ENCODE measurements around the gene GRID2. TPM values are rescaled to one million over a fixed set of nuclear protein-coding genes. Genes with fewer than 3 reads are reported as not detected.

GRID2 gene
- total RNA-seq, 1 donor from 2014 or later, result 1.3 TPM

- TF ChIP-seq, protein P1, sequence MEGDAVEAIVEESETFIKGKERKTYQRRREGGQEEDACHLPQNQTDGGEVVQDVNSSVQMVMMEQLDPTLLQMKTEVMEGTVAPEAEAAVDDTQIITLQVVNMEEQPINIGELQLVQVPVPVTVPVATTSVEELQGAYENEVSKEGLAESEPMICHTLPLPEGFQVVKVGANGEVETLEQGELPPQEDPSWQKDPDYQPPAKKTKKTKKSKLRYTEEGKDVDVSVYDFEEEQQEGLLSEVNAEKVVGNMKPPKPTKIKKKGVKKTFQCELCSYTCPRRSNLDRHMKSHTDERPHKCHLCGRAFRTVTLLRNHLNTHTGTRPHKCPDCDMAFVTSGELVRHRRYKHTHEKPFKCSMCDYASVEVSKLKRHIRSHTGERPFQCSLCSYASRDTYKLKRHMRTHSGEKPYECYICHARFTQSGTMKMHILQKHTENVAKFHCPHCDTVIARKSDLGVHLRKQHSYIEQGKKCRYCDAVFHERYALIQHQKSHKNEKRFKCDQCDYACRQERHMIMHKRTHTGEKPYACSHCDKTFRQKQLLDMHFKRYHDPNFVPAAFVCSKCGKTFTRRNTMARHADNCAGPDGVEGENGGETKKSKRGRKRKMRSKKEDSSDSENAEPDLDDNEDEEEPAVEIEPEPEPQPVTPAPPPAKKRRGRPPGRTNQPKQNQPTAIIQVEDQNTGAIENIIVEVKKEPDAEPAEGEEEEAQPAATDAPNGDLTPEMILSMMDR (conservative IDR thresholded peaks at IDR 0.05), result no peak
- peaks cover 4% of the 10 kb centered on the region for H3K4me1 Mint-ChIP-seq
- no peaks in the 10 kb centered on the region for H3K27me3 Mint-ChIP-seq (ENCODE audit: low read depth)
- no peak for DNase-seq (ENCODE audit: low read depth, low spot score)
- H3K27ac Mint-ChIP-seq (ENCODE audit: unreplicated experiment), result peak overlapping the region; percentile 24
- no peak overlapping the region for H3K4me3 Mint-ChIP-seq
- no peaks in the 10 kb centered on the region for H3K9me3 Mint-ChIP-seq
- H3K36me3 Mint-ChIP-seq (ENCODE audit: low read depth), result no peaks in the 10 kb centered on the region
These were observed 782.6 kb downstream of the GRID2 start for GRCh38 chr4:93086356-93086755.

DNA sequence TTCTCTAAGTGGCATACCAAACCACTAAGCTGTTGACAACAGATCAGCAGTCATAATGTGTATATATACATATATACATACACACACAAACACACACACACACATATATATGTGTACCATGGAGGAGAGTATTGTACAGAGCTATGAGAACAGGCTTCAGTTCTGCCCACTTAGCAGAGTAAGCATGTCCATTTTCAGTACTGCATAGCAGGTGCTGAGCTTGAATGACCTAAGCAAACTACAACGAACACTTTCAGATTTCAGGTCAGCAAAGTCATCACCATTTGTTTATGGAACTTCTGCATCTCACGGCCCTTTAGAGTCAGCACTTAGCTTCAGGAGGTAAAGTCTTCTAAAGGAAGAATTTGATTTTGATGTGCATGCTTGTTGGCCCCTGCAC, 789.0 kb downstream of the GRID2 start:
- Mint-ChIP-seq H3K9me3 (no peaks in the 10 kb centered on the region), H3K36me3 (ENCODE audit: low read depth) (no peaks in the 10 kb centered on the region), H3K4me3 (no peak overlapping the region), H3K27me3 (ENCODE audit: low read depth) (no peaks in the 10 kb centered on the region), H3K4me1 (no peaks in the 10 kb centered on the region), H3K27ac (ENCODE audit: unreplicated experiment) (no peak overlapping the region)
- TF ChIP-seq, protein P1 (conservative IDR thresholded peaks at IDR 0.05), result no peak
- no peak for DNase-seq (ENCODE audit: low read depth, low spot score)

- peaks cover 3% of the 10 kb centered on the region for H3K9me3 Mint-ChIP-seq
- DNase-seq (ENCODE audit: low read depth, low spot score), result no peak
- TF ChIP-seq, protein P1 (conservative IDR thresholded peaks at IDR 0.05), result no peak
These were observed 799.3 kb downstream of the GRID2 start for GRCh38 chr4:93103042-93103441.

GRCh38 chr4:93116624-93117023, 812.9 kb downstream of the GRID2 start:
- TF ChIP-seq, protein P1 (conservative IDR thresholded peaks at IDR 0.05), result no peak
- H3K4me1 Mint-ChIP-seq, result no peaks in the 10 kb centered on the region
- DNase-seq (ENCODE audit: low read depth, low spot score), result no peak
- no peak overlapping the region for H3K27ac Mint-ChIP-seq (ENCODE audit: unreplicated experiment)
- H3K4me3 Mint-ChIP-seq, result no peak overlapping the region
- no peaks in the 10 kb centered on the region for H3K36me3 Mint-ChIP-seq (ENCODE audit: low read depth)
- peaks cover 5% of the 10 kb centered on the region for H3K9me3 Mint-ChIP-seq
- no peaks in the 10 kb centered on the region for H3K27me3 Mint-ChIP-seq (ENCODE audit: low read depth)

More at GRCh38 chr4:93103042-93103441, 799.3 kb downstream of the GRID2 start:
- Mint-ChIP-seq H3K4me1 (no peaks in the 10 kb centered on the region), H3K4me3 (no peak overlapping the region), H3K36me3 (ENCODE audit: low read depth) (peaks cover 3% of the 10 kb centered on the region), H3K27ac (ENCODE audit: unreplicated experiment) (no peak overlapping the region), H3K27me3 (ENCODE audit: low read depth) (no peaks in the 10 kb centered on the region)

- DNase-seq (ENCODE audit: low read depth, low spot score), result no peak
- no peak overlapping the region for H3K4me3 Mint-ChIP-seq
- no peaks in the 10 kb centered on the region for H3K36me3 Mint-ChIP-seq (ENCODE audit: low read depth)
- H3K27me3 Mint-ChIP-seq (ENCODE audit: low read depth), result no peaks in the 10 kb centered on the region
- H3K27ac Mint-ChIP-seq (ENCODE audit: unreplicated experiment), result no peak overlapping the region
- no peaks in the 10 kb centered on the region for H3K9me3 Mint-ChIP-seq
- no peaks in the 10 kb centered on the region for H3K4me1 Mint-ChIP-seq
- TF ChIP-seq, protein P1 (conservative IDR thresholded peaks at IDR 0.05), result no peak
These were observed 823.7 kb downstream of the GRID2 start for GRCh38 chr4:93127489-93127888.

- no peak for DNase-seq (ENCODE audit: low read depth, low spot score)
- no peaks in the 10 kb centered on the region for H3K27me3 Mint-ChIP-seq (ENCODE audit: low read depth)
These were observed 828.9 kb downstream of the GRID2 start for GRCh38 chr4:93132631-93133030.

More at GRCh38 chr4:93132631-93133030, 828.9 kb downstream of the GRID2 start:
- Mint-ChIP-seq H3K4me3 (no peak overlapping the region), H3K27ac (ENCODE audit: unreplicated experiment) (no peak overlapping the region), H3K4me1 (no peaks in the 10 kb centered on the region), H3K36me3 (ENCODE audit: low read depth) (no peaks in the 10 kb centered on the region), H3K9me3 (no peaks in the 10 kb centered on the region)
- TF ChIP-seq, protein P1 (conservative IDR thresholded peaks at IDR 0.05), result no peak

All from neural crest cell (in vitro differentiated cells).